GM18868 (cell line): ENCODE data around the gene FBLN5.

Experiments used
- ATAC-seq: cut with Tn5 transposase; IDR thresholded peaks from one replicate; pipeline ENCODE4 v1.9.1; 2021; ENCODE audit warnings: mild to moderate bottlenecking, moderate library complexity; ENCODE audit not compliant: unreplicated experiment

FBLN5 gene, protein sequence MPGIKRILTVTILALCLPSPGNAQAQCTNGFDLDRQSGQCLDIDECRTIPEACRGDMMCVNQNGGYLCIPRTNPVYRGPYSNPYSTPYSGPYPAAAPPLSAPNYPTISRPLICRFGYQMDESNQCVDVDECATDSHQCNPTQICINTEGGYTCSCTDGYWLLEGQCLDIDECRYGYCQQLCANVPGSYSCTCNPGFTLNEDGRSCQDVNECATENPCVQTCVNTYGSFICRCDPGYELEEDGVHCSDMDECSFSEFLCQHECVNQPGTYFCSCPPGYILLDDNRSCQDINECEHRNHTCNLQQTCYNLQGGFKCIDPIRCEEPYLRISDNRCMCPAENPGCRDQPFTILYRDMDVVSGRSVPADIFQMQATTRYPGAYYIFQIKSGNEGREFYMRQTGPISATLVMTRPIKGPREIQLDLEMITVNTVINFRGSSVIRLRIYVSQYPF

DNA sequence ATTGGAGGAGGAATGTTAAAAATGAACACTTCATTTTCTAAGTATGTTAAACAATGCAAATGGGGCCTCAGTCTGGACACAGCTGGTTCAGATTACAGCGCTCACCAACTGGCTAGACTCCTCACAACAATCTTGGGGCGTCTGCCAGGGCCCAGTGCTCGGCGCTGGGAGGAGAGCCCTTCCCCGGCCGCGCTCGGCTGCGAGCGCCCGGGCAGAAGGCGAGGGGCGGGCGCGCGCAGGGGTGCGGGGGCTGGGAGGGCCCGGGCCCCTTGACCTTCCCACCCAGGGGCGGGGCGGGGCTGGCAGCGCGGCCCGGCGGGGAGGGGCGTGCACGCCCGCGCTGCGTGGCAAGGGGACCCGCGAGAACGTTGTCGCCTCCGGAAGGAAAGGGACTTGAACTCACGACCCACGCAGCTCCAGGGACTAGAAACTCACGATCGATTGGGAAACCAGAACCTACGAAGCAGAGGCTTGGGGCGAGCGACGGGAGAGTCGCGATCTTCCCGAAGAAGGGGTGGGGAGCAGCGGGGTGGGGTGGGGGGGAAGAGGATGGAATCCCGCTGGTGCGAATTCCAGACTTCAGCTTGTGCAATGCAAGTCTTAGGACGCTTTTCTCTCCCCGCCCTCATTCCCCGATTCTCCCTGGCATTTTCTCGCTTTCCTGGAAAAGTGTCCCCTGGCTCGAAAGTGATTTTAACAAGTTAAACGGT is at the start of gene FBLN5:
TSS of gene FBLN5 (minus strand) at position 220 of the 710 bp plus-strand sequence. CDS start 465 bp downstream, outside the sequence.
- no peak for ATAC-seq

DNA sequence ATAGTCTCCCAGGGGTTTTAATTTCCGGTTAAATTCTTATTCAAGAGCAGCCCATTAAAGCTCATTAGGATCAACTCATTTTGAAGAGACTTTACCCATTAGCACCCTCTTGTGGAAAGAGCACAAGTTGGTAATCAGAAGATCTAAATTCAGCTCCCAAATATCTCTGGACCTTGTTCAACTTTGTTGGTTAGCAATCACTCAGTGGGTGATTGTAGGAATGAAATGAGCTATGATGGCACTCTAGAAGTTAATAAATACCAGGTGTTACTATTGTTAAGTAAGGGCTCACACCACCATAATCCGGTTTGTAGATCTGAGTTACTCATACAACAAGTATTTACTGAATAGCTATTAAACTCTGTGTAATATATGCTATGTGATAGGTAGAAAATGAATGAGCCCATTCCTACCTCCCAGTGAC is 49.5 kb upstream of the FBLN5 start:
- ATAC-seq = no peak

DNA sequence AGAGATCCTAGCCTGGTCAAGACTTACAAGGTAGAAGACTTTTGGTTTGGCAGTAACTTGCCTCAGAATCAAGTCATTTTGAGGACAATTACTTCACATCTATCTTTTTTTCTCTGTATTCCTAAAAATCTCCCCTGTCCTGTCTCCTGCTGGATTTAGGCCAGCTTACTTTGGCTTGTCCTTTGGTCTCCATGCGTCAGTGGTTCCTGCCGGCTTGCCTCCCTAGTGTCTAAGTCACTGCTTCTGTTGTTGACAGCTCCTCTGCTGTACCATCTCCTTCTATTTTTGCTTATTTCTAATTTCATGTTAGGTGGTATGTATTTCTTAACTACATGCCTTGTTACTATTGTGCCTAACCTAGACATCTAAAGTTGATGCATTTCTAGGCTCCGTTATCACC is 39.7 kb upstream of the FBLN5 start:
- ATAC-seq = no peak

DNA sequence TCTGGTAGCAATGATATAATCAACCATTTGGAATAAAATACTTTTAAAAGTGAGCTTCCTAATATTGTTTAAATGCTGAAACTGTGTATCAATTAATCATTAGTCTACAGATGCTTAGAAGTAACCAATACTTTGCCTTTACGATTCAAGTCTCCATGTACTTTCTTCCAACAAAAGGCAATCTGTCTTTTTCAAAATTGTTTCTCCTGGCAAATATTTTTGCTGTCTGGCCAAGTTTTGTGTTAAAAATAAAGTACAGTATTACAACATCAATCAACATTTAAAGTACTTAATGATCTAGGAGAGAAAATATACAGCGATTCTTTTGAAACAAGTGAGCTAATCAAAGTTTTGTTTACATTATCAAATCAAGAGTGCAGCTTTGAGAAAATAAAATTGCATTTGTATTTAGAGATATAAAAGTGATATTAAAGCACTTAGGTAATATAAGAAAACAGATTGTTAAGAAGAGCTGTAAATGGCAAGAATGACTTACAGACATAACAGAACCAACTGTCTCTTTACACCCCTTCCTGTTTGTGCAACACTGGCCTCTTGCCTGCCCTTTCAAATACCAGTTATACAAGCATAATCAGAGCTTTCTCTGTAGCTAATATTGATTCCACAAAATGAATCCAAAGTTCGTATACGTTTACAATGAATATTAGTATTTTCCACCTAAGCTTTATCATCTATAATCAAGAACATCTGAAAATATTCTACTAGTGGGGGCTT is 38.2 kb upstream of the FBLN5 start:
- ATAC-seq = no peak

DNA sequence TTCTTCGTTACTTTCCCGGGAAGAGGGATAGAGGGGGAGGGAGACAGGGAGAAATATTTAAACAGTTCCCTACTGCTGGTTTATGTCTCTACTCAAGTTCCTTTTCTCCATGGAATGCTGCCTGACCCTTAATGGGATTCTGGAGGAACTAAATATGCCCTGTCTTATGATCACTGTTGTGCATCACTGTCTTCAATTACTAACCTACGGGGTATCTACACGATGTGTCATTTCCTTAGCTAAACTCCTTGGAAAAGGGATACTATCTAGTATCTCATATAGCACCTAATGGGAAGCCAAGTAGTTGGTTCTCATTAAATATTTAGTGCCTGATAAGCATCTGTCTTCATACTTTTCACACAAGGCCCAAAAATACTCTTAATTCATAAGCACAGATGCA is 37.5 kb upstream of the FBLN5 start:
- no peak for ATAC-seq

DNA sequence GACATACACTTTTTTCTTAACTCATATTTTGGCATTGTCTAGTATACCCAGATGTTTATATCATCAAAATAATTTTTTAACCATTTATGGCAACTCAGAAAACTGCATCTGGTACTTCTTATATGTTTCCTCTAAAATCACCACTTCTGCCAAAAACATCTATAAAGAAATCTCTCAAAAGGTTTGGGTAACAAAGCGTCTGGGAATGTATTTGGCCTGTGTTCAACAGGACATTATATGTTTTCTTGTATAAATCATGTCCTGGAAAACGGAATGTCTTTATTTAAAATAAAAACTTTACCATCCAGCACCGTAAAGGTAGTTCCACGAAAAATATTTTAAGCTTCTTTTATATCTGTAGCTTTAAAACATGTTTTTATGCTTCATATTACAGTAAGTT is 36.1 kb upstream of the FBLN5 start:
- no peak for ATAC-seq

DNA sequence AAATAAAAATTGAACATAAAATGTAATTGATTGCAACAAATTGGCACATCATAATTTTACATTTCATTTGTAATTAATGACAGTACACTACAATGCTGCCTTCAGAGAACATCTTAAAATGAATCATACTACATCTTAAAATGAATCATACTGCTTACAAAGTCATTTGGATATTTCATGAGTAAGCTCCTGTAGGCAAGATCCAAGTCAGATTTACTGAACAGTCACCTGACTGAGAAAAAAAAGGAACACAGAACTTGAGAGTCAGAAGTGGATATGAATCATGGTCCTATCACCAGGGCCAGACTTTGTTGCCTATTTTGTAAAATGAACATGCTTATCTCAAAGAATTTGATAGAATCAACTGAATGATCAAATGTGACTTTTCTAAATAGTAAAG is 32.7 kb upstream of the FBLN5 start:
- ATAC-seq = peak; percentile 91

DNA sequence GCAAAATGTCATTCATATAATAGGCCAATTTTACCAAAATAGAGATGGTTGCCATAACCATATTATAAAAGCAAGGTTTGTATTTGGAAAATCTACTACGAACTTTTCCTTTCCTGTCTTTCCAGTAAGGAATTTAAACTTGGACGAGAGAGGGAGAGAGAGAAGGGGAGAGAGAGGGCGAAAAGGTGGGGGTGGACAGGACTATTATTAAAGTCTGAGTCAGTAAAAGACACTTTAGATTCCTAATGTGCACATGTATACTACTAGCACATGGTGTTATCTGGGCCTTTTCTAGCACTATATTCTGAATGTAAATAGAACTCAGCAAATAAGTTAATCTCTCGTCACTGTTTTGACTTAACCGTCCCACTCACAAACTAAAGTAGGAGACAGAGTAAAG is 30.4 kb upstream of the FBLN5 start:
- ATAC-seq = no peak

DNA sequence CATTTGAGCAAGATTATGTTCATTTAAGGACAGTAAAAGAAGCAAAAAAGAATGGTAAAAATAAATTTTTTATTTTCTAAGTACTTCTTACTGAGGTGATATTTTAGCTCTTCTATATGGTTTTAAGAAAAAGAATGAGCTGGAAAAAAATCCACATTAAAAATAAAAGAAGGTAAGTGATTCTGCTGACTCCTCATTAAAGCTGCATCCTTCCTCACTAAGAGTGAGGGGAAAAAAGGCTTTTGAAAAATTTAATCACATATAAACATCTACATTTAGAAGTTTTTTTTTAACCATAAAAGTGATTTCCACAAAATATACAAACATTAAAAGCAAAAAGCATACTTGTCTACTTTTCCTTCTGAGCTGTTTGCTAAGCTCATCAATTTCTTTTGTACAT is 28.3 kb upstream of the FBLN5 start:
- no peak for ATAC-seq

DNA sequence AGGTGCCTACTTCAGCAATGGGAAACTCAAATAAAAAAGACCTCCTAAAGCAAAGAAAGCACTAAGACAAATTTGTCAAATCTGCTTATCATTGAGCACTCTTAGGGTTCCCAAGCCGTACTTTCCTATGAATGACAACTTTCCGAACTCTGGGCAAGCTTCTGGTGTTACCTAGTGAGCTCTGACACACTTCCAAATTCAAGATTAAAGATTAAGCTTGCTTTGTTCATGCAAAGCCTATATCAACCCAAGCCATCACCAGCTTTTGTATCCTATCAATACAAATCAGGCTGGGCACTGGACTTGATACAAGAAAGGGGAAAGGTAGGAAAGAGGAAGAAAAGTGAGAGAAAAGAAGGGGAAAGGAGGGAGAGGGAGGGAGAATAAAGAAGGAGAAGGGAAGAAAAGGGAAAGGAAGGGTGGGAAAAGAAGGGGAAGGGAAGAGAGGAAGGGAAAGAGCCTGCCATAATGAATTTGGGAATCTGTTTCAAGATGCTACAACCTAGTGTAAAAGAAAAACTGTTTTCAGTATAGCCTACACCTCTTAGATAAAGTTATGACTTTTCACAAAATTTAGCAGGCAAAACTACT is 23.8 kb upstream of the FBLN5 start:
- ATAC-seq = no peak

DNA sequence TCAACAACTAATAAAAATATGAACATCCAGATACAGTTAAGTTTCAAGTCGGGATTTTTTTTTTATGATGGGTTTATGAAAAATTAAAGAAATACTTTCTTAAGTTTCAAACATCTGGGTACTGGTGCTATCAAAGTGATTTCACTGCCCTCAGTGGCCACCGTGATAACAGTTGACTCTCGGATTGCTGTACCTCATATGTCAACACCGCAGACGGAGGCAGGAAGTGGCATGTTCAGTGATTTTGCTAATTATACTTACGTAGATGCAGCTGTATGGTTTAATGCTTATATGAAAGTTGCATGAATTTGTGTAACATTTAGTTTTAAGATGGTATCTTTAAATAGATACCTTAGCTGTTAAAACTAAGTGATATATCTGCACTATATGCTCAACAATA is 20.8 kb upstream of the FBLN5 start:
- no peak for ATAC-seq

DNA sequence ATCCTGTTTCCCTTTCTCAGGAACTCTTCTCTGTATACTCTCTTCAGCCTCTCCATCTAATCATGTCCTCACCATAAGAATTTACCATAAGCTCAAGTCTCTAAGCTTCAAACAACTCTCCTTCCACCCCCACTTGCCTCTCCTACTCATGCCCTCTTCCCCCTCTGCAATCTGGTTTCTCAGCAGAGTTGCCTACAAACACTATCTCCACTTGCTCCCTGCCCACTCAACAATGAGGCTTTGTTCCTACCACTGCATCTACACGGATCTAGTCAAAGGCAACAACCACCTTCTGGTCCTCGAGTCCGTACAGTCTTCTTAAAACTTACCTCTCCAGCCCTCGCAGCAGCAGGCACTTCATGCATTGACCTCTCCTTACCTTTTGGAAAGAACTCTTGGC is 17.2 kb upstream of the FBLN5 start:
- no peak for ATAC-seq

DNA sequence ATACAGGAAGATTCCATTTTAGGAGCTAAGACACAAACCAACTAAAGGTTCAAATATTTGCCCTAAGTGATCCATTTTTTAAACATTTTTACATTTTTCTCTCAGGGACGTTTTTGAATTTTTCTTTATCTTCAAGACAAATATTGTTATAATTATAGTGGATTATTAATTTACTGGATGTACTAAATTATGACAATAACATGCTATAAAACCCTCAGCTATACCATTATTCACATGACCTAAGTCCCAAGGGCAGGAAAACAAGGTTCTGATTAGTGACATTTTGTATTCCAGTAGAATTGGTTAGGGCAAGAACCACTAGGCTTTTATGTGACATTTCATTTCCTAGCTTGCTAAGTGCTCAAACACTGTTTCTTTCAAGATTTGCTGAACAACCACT is 16.5 kb upstream of the FBLN5 start:
- no peak for ATAC-seq

DNA sequence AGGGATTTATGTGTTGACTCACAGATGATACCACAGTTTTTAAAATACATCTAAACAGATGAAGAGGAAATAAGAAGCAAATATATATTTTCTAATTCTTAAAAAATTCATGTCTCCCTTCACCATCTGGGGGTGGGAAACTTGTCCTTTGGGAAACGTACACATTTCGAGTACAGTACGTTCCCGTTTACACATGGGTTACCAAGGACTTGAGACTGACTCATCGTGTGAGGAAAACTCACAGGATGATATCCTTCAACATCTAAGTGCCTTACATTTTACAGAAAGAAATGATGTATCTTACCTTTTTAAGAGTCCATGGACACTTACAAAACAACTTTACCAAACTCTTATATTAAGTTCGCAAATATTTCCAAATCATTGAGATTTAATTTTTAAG is 16.0 kb upstream of the FBLN5 start:
- no peak for ATAC-seq

DNA sequence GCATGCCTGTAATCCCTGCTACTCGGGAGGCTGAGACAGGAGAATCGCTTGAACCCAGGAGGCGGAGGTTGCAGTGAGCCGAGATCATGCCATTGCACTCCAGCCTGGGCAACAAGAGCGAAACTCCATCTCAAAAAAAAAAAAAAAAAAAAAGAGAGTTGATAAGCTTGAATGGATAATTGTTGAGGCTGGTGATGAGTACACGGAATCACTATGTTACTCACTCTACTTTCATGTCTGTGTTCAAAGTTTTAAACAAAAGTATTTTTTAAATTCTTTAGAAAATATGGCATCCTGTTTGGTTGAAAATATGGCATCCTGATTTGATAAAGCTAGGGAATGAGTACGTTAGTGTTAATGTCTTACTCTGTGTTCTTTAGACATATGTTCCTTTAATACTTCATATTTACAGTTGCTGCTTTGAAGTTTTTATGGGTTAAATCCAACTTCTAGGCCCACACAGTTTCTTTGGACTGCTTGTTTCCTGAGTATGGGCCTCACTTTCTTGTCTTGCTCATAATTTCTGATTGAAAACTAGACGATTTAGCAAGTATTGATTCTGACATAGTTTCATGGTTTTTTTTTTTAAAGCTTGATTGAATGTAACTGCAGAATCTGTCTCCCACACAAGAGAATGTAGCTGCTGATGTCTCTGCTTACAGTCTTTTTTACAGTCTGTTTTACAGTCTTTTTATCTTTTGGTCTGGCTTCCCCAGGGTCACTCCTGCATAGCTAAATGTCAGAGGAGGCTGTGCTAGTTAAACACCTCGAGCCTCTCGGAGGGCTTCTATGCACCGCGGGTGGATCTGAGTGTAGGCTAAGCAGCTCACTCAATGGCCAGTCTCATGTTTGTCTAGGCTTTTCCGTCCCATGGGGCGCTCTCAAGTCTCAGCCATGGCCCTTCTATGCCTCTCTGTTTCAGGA is 14.1 kb upstream of the FBLN5 start:
- ATAC-seq = no peak

DNA sequence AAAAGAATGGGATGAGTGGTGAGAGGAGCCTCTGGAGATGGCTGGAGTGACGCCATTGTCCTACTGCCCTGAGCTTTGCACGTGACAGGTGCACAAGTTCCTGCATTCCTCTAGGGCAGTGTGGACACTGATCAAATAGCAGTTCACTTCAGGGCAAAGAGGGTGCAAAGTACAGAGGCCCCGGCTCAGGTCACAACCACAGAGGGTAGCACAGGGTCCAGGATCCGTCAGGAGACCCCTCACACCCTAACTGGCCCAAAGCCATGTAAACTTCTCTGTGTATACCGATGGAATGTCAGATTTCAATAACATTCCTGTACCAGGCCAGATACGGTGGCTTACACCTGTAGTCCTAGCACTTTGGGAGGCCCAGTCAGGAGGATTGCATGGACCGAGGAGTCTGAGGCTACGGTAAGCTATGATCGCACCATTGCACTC is 10.4 kb upstream of the FBLN5 start:
- ATAC-seq = no peak

DNA sequence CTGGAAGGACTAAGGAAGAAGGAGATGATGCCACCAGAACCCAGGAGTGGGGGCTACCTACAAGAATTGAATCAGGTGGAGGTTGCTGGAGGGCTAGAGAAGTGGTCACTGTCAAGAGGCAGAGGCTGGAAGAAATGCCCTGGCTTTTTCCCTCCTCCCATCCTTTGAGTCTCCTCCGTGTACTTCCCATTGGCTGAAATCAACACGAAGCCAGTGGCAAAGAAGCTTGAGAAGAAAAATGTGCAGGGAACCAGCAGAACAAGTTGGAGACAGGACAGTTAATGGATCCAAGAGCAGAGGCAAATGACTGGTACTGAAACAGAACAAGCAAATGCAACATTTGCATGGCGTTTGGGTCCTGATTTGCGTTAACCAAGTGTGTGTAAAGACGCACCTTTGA is 9.1 kb upstream of the FBLN5 start:
- ATAC-seq = no peak

DNA sequence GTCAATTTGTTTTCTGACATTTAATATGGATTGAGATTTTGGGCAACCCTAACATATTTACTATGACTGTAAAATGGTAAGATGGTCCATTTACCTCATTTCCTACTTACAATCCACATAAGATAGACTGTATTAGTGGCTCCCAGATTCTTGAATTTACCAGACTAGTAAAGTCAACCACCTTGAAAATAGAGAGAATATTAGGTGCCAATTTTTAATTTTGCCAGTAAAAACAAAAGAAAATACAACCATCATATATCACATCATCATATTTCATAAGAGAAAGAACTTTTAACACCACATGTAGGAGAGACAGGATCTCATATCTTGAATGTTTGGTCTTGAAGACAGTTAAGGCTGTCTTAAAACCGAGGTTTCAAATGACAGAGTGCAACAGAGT is 7.7 kb upstream of the FBLN5 start:
- no peak for ATAC-seq

DNA sequence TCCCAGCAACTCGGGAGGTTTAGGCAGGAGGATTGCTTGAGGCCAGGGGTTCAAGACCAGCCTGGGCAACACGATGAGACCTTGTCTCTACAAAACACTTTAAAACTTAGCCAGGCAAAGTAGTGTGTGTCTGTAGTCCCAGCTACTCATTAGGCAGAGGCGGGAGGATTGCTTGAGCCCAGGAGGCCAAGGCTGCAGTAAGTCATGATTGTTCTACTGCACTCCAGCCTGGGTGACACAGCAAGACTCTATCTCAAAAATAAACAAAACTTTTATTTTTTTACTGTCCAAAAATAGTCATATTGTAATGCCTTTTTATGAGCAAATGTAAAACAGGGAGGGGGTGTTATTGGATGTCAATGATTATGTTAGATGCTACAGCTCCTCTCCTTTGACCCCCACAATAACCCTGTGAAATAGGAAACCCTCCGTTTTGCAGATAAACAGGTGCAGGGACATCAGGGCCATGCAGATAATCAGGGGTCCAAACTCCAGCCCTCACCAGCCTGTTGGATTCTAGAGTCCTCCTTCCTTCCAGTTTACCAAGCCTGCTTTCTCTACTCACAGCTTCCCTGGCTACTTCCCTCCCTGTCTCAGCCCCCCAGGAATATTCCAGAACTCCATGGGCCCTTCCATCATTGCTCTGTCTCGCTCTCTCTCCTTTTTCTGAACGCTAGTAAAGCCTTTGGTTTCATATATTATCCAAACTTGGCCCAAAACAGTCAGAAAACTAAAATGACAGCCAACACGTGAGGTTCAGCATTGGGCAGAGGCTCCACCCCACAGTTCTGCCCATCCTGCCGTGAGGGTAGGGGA is 5.9 kb upstream of the FBLN5 start:
- ATAC-seq = no peak
